ENCODE data around the gene KLHL21. TPM values are rescaled to one million over a fixed set of nuclear protein-coding genes. Genes with fewer than 3 reads are reported as not detected.
A peak's percentile ranks its signal among the peaks of the same experiment; 100 is the strongest.

KLHL21 gene
- total and polyA plus RNA-seq, 11 donors: 28.6 to 179 (median 65.4) TPM

DNA sequence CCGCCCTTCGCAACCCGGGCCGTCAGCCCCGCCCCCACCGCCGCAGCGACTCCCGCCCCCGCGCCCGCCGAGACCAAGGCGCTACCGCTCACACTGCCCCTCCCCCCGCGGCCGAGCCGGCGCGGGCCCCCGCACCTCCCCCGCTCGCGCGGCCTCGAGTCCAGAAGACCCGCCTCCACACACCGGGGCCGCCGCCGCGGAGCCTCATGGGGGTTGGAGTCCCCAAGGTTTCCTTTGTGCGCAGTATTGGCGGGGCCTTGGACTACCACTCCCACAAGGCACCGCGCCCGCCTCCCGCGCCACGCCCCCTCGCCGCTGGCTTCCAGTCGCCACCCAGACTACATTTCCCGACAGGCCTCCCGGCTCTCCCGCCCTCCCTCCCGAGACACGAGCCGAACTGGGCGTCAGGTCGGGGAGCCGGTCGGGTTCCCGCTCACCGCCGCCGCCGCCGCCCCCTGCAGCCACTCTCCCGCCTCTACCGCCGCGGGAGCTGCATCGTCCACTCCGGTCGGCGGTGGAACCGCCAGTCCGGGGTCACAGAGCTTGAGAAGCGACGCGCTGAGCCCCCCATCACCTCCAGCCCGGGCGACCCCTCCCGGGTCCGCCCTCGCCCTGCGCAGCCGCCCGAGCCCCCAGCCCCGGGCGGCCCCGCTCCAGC is 10.8 kb upstream of the KLHL21 start, which contains the start of gene PHF13:
PHF13 (plus strand) TSS at position 371 of the 658 bp plus-strand sequence. CDS start 336 bp downstream, outside the sequence.
- peak in 1 of 2 donors; percentile 49 for TF ChIP-seq POLR2A (IDR thresholded peaks at IDR 0.05)
- peak in 1 of 12 donors; percentile 5 for TF ChIP-seq CTCF (IDR thresholded peaks at IDR 0.05)
- Histone ChIP-seq H3K9me3 (no peaks in the 10 kb centered on the region), H3K4me1 (peaks cover 0 to 41% (median 20%) of the 10 kb centered on the region in 12 donors), H3K4me3 (peak within 1 kb of the TSS; percentile 68 to 100 (median 96)), H3K27ac (peak within 1 kb of the TSS; percentile 90 to 99 (median 98)), H3K36me3 (peaks cover 0 to 19% (median 0%) of the 10 kb centered on the region in 9 donors), H3K27me3 (no peaks in the 10 kb centered on the region)
- ATAC-seq: peak; percentile 96 to 100 (median 99)
- 0 to 1% (median 0%) methylated on average over 4 to 84 of the region's 84 CpGs for WGBS, 4 donors
- intact Hi-C loops (cut with DNase I): loop anchor here in 1 of 10 donors (5.0 kb wide), 1 partner anchor 174 kb away; the partner anchor contains the start of gene CAMTA1
- DNase-seq: peak; percentile 99 to 100 (median 100)

DNA sequence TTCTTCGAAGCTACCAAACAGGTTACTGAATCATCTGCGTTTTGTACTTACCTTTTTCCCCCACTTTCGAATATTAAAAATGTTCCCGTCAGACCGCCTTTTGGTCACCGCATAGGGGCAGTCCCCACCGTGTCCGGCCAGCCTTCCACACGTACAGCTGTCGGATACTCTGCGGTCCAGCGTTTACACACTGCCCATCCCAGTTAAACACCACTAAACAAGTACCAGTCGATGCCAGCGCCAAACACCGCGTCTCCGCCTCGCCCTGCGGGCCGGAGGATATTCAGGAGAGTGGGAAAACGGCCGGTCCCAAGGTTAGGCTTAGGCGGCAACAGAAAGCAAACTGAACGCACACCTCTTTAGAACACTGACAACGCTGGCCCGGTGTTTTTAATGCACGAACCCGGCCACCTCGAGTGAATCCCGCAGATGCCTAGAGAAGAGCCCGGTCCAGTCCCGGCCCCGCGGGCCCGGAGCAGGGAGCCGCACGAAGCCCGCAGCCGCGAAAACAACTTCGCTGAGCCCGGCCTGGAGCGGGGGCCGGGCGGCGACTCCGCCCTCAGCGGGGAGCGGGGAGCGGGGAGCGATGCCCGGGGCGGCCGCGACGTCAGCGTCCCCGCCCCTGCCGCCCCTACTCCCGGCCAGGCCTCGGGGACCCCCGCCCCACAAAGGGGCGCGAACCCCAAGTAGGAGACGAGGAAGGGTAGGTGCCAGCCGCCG is 10.1 kb upstream of the KLHL21 start:
- peak; percentile 43 to 70 (median 63) for DNase-seq
- Histone ChIP-seq H3K27ac (peak overlapping the region; percentile 90 to 99 (median 98)), H3K36me3 (peaks cover 0 to 12% (median 0%) of the 10 kb centered on the region in 9 donors), H3K4me3 (peak overlapping the region; percentile 68 to 100 (median 96)), H3K27me3 (no peaks in the 10 kb centered on the region), H3K4me1 (peaks cover 0 to 41% (median 20%) of the 10 kb centered on the region in 12 donors), H3K9me3 (no peaks in the 10 kb centered on the region)
- TF ChIP-seq POLR2A (IDR thresholded peaks at IDR 0.05): peak in 1 of 2 donors; percentile 55
- peak in 2 of 12 donors; percentile 12 to 25 for TF ChIP-seq CTCF (IDR thresholded peaks at IDR 0.05)
- 0% methylated on average over 29 to 67 of the region's 67 CpGs for WGBS, 4 donors
- intact Hi-C loops (cut with DNase I): loop anchor here in 2 of 10 donors (1.0 to 5.0 kb wide), 3 partner anchors 8 to 174 kb away; partner anchors contain the start of genes CAMTA1 (in 1 of the 2) and KLHL21 (in 1 of the 2)
- ATAC-seq: peak; percentile 20 to 69 (median 56)

- H3K4me1 ChIP-seq: peaks cover 16 to 50% (median 41%) of the 10 kb centered on the region in 12 donors
- peak overlapping the region; percentile 92 to 100 (median 99) for H3K27ac ChIP-seq
- H3K9me3 ChIP-seq: no peaks in the 10 kb centered on the region
- TF ChIP-seq POLR2A (IDR thresholded peaks at IDR 0.05): peak in 1 of 2 donors; percentile 31
- peak in 1 of 12 donors; percentile 8 for TF ChIP-seq CTCF (IDR thresholded peaks at IDR 0.05)
- peak overlapping the region in 11 of 12 donors; percentile 72 to 96 (median 90) for H3K4me3 ChIP-seq
- H3K36me3 ChIP-seq: peaks cover 0 to 4% (median 2%) of the 10 kb centered on the region in 9 donors
- intact Hi-C loops (cut with DNase I): loop anchor here in 2 of 10 donors (1.0 to 5.0 kb wide), 3 partner anchors 8 to 98 kb away; partner anchors contain the start of genes DNAJC11 (in 1 of the 2) and THAP3 (in 1 of the 2)
- DNase-seq (peak; percentile 81 to 88 (median 82)), ATAC-seq (peak; percentile 9 to 64 (median 38))
- 5 to 18% (median 11%) methylated on average over 19 of the region's 19 CpGs for WGBS, 4 donors
- H3K27me3 ChIP-seq: no peaks in the 10 kb centered on the region
Measured at GRCh38 chr1:6603915-6604558, 1.4 kb upstream of the KLHL21 start.

Measured in heart left ventricle (tissue), 16 donors.